ENCODE data around the gene AQP3. TPM values are rescaled to one million over a fixed set of nuclear protein-coding genes. Genes with fewer than 3 reads are reported as not detected.
"Not testable (repeated sequence)": the region's sequence is repeated elsewhere in the genome, so short reads cannot be mapped to it uniquely, and the experiment has no call there.

Gene AQP3
- total and polyA plus RNA-seq, 2 experiments from 2014 or later: 97.1 to 123 TPM

GRCh38 chr9:33408087-33408486, 39.3 kb downstream of the AQP3 start:
- Histone ChIP-seq H3K9me3 (ENCODE audit: low read depth) (no peaks in the 10 kb centered on the region), H3K9me2 (replicated peaks; ENCODE audit: insufficient read depth) (no peaks in the 10 kb centered on the region)
- 90% methylated on average over 4 of the region's 5 CpGs for WGBS (ENCODE audit: low lambda C conversion rate, missing lambda C conversion rate)

GRCh38 chr9:33407061-33407460, 40.3 kb downstream of the AQP3 start:
- Histone ChIP-seq H3K4me1 (ENCODE audit: insufficient read depth) (no peaks in the 10 kb centered on the region), H4K20me1 (ENCODE audit: insufficient read depth, poor library complexity, severe bottlenecking) (no peaks in the 10 kb centered on the region), H3K9me2 (replicated peaks; ENCODE audit: insufficient read depth) (no peaks in the 10 kb centered on the region), H3K4me3 (no peak overlapping the region), H3K4me2 (no peak overlapping the region), H3K27ac (no peak overlapping the region), H3K36me3 (replicated peaks; ENCODE audit: insufficient read depth, low read depth) (no peaks in the 10 kb centered on the region), H3K27me3 (no peaks in the 10 kb centered on the region), H2AFZ (no peak overlapping the region), H3K9me3 (ENCODE audit: low read depth) (no peaks in the 10 kb centered on the region), H3K79me2 (no peaks in the 10 kb centered on the region)
- WGBS (ENCODE audit: low lambda C conversion rate, missing lambda C conversion rate): 94% methylated on average over 3 of the region's 3 CpGs
- no peak for TF ChIP-seq CTCF (IDR thresholded peaks at IDR 0.05; ENCODE audit: poor library complexity)
- no peak for TF ChIP-seq EZH2 (IDR thresholded peaks at IDR 0.05; ENCODE audit: borderline replicate concordance)
- TF ChIP-seq EZH2phosphoT487 (IDR thresholded peaks at IDR 0.05; ENCODE audit: low read depth, severe bottlenecking, unreplicated experiment): no peak
- DNase-seq (ENCODE audit: low spot score): no peak

More at GRCh38 chr9:33408087-33408486, 39.3 kb downstream of the AQP3 start:
- Histone ChIP-seq H3K27me3 (no peaks in the 10 kb centered on the region), H3K4me1 (ENCODE audit: insufficient read depth) (no peaks in the 10 kb centered on the region), H3K4me3 (no peak overlapping the region), H3K27ac (no peak overlapping the region), H3K36me3 (replicated peaks; ENCODE audit: insufficient read depth, low read depth) (no peaks in the 10 kb centered on the region), H4K20me1 (ENCODE audit: insufficient read depth, poor library complexity, severe bottlenecking) (no peaks in the 10 kb centered on the region), H2AFZ (no peak overlapping the region), H3K79me2 (no peaks in the 10 kb centered on the region), H3K4me2 (no peak overlapping the region)
- no peak for DNase-seq (ENCODE audit: low spot score)
- TF ChIP-seq EZH2 (IDR thresholded peaks at IDR 0.05; ENCODE audit: borderline replicate concordance): no peak

- WGBS (ENCODE audit: low lambda C conversion rate, missing lambda C conversion rate): 87% methylated on average over 4 of the region's 4 CpGs
- no peaks in the 10 kb centered on the region for H3K4me1 ChIP-seq (ENCODE audit: insufficient read depth)
- no peak overlapping the region for H3K4me2 ChIP-seq
- H4K20me1 ChIP-seq (ENCODE audit: insufficient read depth, poor library complexity, severe bottlenecking): no peaks in the 10 kb centered on the region
- no peaks in the 10 kb centered on the region for H3K36me3 ChIP-seq (replicated peaks; ENCODE audit: insufficient read depth, low read depth)
- H3K4me3 ChIP-seq: no peak overlapping the region
- no peak for TF ChIP-seq EZH2phosphoT487 (IDR thresholded peaks at IDR 0.05; ENCODE audit: low read depth, severe bottlenecking, unreplicated experiment)
- no peak for TF ChIP-seq CTCF (IDR thresholded peaks at IDR 0.05; ENCODE audit: poor library complexity)
- TF ChIP-seq EZH2 (IDR thresholded peaks at IDR 0.05; ENCODE audit: borderline replicate concordance): no peak
- no peaks in the 10 kb centered on the region for H3K27me3 ChIP-seq
- no peaks in the 10 kb centered on the region for H3K79me2 ChIP-seq
- no peak overlapping the region for H2AFZ ChIP-seq
- H3K27ac ChIP-seq: no peak overlapping the region
- H3K9me3 ChIP-seq (ENCODE audit: low read depth): no peaks in the 10 kb centered on the region
- no peaks in the 10 kb centered on the region for H3K9me2 ChIP-seq (replicated peaks; ENCODE audit: insufficient read depth)
- DNase-seq (ENCODE audit: low spot score): no peak
Observed at GRCh38 chr9:33404788-33405362, 42.5 kb downstream of the AQP3 start.

GRCh38 chr9:33403941-33404787, 43.2 kb downstream of the AQP3 start:
- no peak for DNase-seq (ENCODE audit: low spot score)
- Histone ChIP-seq H3K4me2 (no peak overlapping the region), H3K4me3 (no peak overlapping the region)

GRCh38 chr9:33402371-33402770, 45.0 kb downstream of the AQP3 start, which contains the start of gene AQP7:
TSS of gene AQP7 (minus strand) at chr9:33402568. CDS start at chr9:33401262, 1,306 bp downstream.
- not testable (repeated sequence) for H3K4me2 ChIP-seq; H3K4me3 ChIP-seq; H3K27me3 ChIP-seq; H3K9me2 ChIP-seq (replicated peaks; ENCODE audit: insufficient read depth); H4K20me1 ChIP-seq (ENCODE audit: insufficient read depth, poor library complexity, severe bottlenecking); H2AFZ ChIP-seq; H3K9me3 ChIP-seq (ENCODE audit: low read depth); H3K27ac ChIP-seq; DNase-seq (ENCODE audit: low spot score); H3K36me3 ChIP-seq (replicated peaks; ENCODE audit: insufficient read depth, low read depth); H3K4me1 ChIP-seq (ENCODE audit: insufficient read depth); H3K79me2 ChIP-seq
- 91% methylated on average over 10 of the region's 10 CpGs for WGBS (ENCODE audit: low lambda C conversion rate, missing lambda C conversion rate)

More at GRCh38 chr9:33403941-33404787, 43.2 kb downstream of the AQP3 start:
- H3K27ac ChIP-seq: no peak overlapping the region
- TF ChIP-seq EZH2phosphoT487 (IDR thresholded peaks at IDR 0.05; ENCODE audit: low read depth, severe bottlenecking, unreplicated experiment) (no peak), CTCF (IDR thresholded peaks at IDR 0.05; ENCODE audit: poor library complexity) (no peak), EZH2 (IDR thresholded peaks at IDR 0.05; ENCODE audit: borderline replicate concordance) (no peak)
- no peaks in the 10 kb centered on the region for H3K36me3 ChIP-seq (replicated peaks; ENCODE audit: insufficient read depth, low read depth)
- no peaks in the 10 kb centered on the region for H4K20me1 ChIP-seq (ENCODE audit: insufficient read depth, poor library complexity, severe bottlenecking)
- no peaks in the 10 kb centered on the region for H3K9me2 ChIP-seq (replicated peaks; ENCODE audit: insufficient read depth)
- WGBS (ENCODE audit: low lambda C conversion rate, missing lambda C conversion rate): 79% methylated on average over 17 of the region's 17 CpGs
- no peaks in the 10 kb centered on the region for H3K9me3 ChIP-seq (ENCODE audit: low read depth)
- H2AFZ ChIP-seq: no peak overlapping the region
- no peaks in the 10 kb centered on the region for H3K27me3 ChIP-seq
- H3K79me2 ChIP-seq: no peaks in the 10 kb centered on the region
- no peaks in the 10 kb centered on the region for H3K4me1 ChIP-seq (ENCODE audit: insufficient read depth)
